GM12878 (cell line): ENCODE results near the gene PKHD1. TPM values are rescaled to one million over a fixed set of nuclear protein-coding genes. Genes with fewer than 3 reads are reported as not detected.

Source experiments
- ATAC-seq: fragments of 200-7000 bp; cut with Tn5 transposase; 3 replicates; pipeline ENCODE4 v1.9.1; 2020; ENCODE audit warnings: mild to moderate bottlenecking, moderate library complexity
- BruUV-seq: library from RNA; stranded (reverse); fragments of 400-500 nt; replicated peaks from 2 replicates; lab custom pipeline; 2021; lab: Mats Ljungman, UMichigan
- CTCF ChIA-PET: fragments of 300-600 bp; sonication (Branson Sonifier 250); formaldehyde crosslinking; extraction: SDS; loops from one replicate; lab custom pipeline; 2021; ENCODE audit warnings: inconsistent platforms; lab: Yijun Ruan, JAX
- POLR2A ChIA-PET: fragments of 350-600 bp; formaldehyde crosslinking; extraction: SDS; loops from one replicate; lab custom pipeline; 2021; ENCODE audit warnings: inconsistent platforms; lab: Charles Lee
- RAD21 ChIA-PET: fragments of 300-600 bp; sonication (Branson Sonifier 250); formaldehyde crosslinking; loops from one replicate; lab custom pipeline; 2023; ENCODE audit warnings: antibody characterized with exemption; ENCODE audit not compliant: unreplicated experiment; lab: Charles Lee
- SMC1A ChIA-PET: fragments of 300-600 bp; sonication (Branson Sonifier 250); formaldehyde crosslinking; loops from one replicate; lab custom pipeline; 2023; ENCODE audit not compliant: unreplicated experiment, uncharacterized antibody; lab: Charles Lee
- DNase-seq: peaks from one replicate; pipeline ENCODE4 v3.0.0-alpha.2; 2011; ENCODE audit warnings: low read depth, low spot score
- FAIRE-seq: peaks from 3 replicates; lab custom pipeline; 2011; peaks lifted over from hg19 to GRCh38; lab: Jason Lieb, UNC
- H2AFZ ChIP-seq: 2 replicates; pipeline ENCODE4 v1.6.0; 2011; ENCODE audit warnings: low read depth, low read length, control low read depth; ENCODE audit not compliant: control insufficient read depth
- H3K27ac ChIP-seq: 2 replicates; pipeline ENCODE4 v1.5.1; 2011; ENCODE audit warnings: control low read depth; ENCODE audit not compliant: control insufficient read depth, insufficient read depth
- H3K27me3 ChIP-seq, 2 experiments: replicated peaks in 1 of 2; 2 replicates each; pipeline versions ENCODE4 v1.6.0 to v1.6.1; 2011; ENCODE audit warnings: low read length in 1 of 2; ENCODE audit not compliant: control insufficient read depth in 2 of 2, insufficient read depth in 2 of 2
- H3K36me3 ChIP-seq, 2 experiments: 2 replicates each; pipeline ENCODE4 v1.5.1; 2011; ENCODE audit warnings: low read length in 1 of 2; ENCODE audit not compliant: control insufficient read depth in 2 of 2, insufficient read depth in 2 of 2
- H3K4me1 ChIP-seq: 2 replicates; pipeline ENCODE4 v1.6.1; 2011; ENCODE audit warnings: mild to moderate bottlenecking, low read length, moderate library complexity, mixed read lengths; ENCODE audit not compliant: control insufficient read depth, insufficient read depth
- H3K4me2 ChIP-seq: 2 replicates; pipeline ENCODE4 v1.6.0; 2011; ENCODE audit warnings: control low read depth; ENCODE audit not compliant: control insufficient read depth, insufficient read depth
- H3K4me3 ChIP-seq: fragments of 200-600 bp; sonication (generic); 2 replicates; pipeline ENCODE4 v1.5.1; 2016
- H3K79me2 ChIP-seq: 2 replicates; pipeline ENCODE4 v1.6.0; 2011; ENCODE audit warnings: low read length; ENCODE audit not compliant: control insufficient read depth, insufficient read depth
- H3K9ac ChIP-seq: 2 replicates; pipeline ENCODE4 v1.8.0; 2011; ENCODE audit warnings: low read length, control low read depth, mixed read lengths; ENCODE audit not compliant: control insufficient read depth, insufficient read depth
- H3K9me3 ChIP-seq: replicated peaks from 3 replicates; pipeline ENCODE4 v1.5.1; 2011; ENCODE audit warnings: mild to moderate bottlenecking, low read length; ENCODE audit not compliant: control insufficient read depth, insufficient read depth
- H4K20me1 ChIP-seq: 2 replicates; pipeline ENCODE4 v1.6.0; 2011; ENCODE audit not compliant: control insufficient read depth, insufficient read depth
- BCL11A ChIP-seq: IDR thresholded peaks from 2 replicates; pipeline ENCODE4 v1.6.1; 2011; ENCODE audit warnings: low read depth, low read length
- CREM ChIP-seq: IDR thresholded peaks from 2 replicates; pipeline ENCODE4 v1.6.1; 2014; ENCODE audit warnings: antibody characterized with exemption, low read depth
- DPF2 ChIP-seq: fragments of 450-650 bp; IDR thresholded peaks from 2 replicates; pipeline ENCODE4 v1.6.1; 2017; ENCODE audit warnings: mild to moderate bottlenecking
- EGR1 ChIP-seq, 2 experiments: IDR thresholded peaks; 1 replicate in 1 of 2; 2 replicates in 1 of 2; pipeline ENCODE4 v1.6.1; 2011 to 2012; ENCODE audit warnings: low read depth in 2 of 2, low read length in 2 of 2, borderline replicate concordance in 1 of 2, mild to moderate bottlenecking in 1 of 2, moderate library complexity in 1 of 2
- EZH2 ChIP-seq: IDR thresholded peaks from 2 replicates; pipeline ENCODE4 v1.6.1; 2012; ENCODE audit warnings: low read depth, mild to moderate bottlenecking, control low read depth, inconsistent platforms, low read length, borderline replicate concordance; ENCODE audit not compliant: control insufficient read depth
- FOXM1 ChIP-seq: IDR thresholded peaks from 2 replicates; pipeline ENCODE4 v1.6.1; 2012; ENCODE audit warnings: low read depth, mild to moderate bottlenecking, inconsistent platforms, low read length, moderate library complexity
- IRF4 ChIP-seq: IDR thresholded peaks from 2 replicates; pipeline ENCODE4 v1.6.1; 2011; ENCODE audit warnings: low read depth, low read length
- JUNB ChIP-seq: IDR thresholded peaks from 2 replicates; pipeline ENCODE4 v1.6.1; 2016; ENCODE audit warnings: antibody characterized with exemption, mild to moderate bottlenecking
- NFIC ChIP-seq: IDR thresholded peaks from 2 replicates; pipeline ENCODE4 v1.6.1; 2012; ENCODE audit warnings: low read depth, mild to moderate bottlenecking, inconsistent platforms, low read length, moderate library complexity
- NFYB ChIP-seq: IDR thresholded peaks from 2 replicates; pipeline ENCODE4 v1.6.1; 2011; ENCODE audit warnings: low read depth, mild to moderate bottlenecking, low read length, improper control_type of control experiment, moderate library complexity; ENCODE audit not compliant: insufficient read depth
- NR2C1 ChIP-seq: fragments of 450-650 bp; IDR thresholded peaks from 2 replicates; pipeline ENCODE4 v1.6.1; 2017; ENCODE audit warnings: antibody characterized with exemption, mild to moderate bottlenecking, moderate library complexity
- RFX5 ChIP-seq: IDR thresholded peaks from 2 replicates; pipeline ENCODE4 v1.6.1; 2011; ENCODE audit warnings: low read depth, low read length, improper control_type of control experiment
- RUNX3 ChIP-seq: IDR thresholded peaks from 2 replicates; pipeline ENCODE4 v1.6.1; 2012; ENCODE audit warnings: low read length, inconsistent platforms
- SREBF2 ChIP-seq: IDR thresholded peaks from 2 replicates; pipeline ENCODE4 v1.6.1; 2012; ENCODE audit warnings: mild to moderate bottlenecking, low read length
- TCF12 ChIP-seq: IDR thresholded peaks from 2 replicates; pipeline ENCODE4 v1.6.1; 2011; ENCODE audit warnings: low read depth, mild to moderate bottlenecking, low read length
- in situ Hi-C: fragments of 300-500 bp; cut with MboI; formaldehyde crosslinking; loops from 9 replicates; pipeline ENCODE4 v1.14.3; 2018; ENCODE audit warnings: mixed read lengths
- intact Hi-C: fragments of 100-400 bp; cut with micrococcal nuclease; formaldehyde crosslinking; loops from one replicate; pipeline ENCODE4 v1.14.2; 2022; ENCODE audit not compliant: unreplicated experiment
- polyA plus RNA-seq, 11 experiments: library from polyadenylated mRNA; depleted of rRNA in 4 of 11; unstranded in 6 of 11; stranded (reverse) in 5 of 11; fragments of >200 nt; fragmentation: Nextera tagmentation in 4 of 11; fragmentation: Illumina TruSeq in 1 of 11; extraction: Ambion mirVana in 4 of 11; extraction: Trizol in 1 of 11; gene quantifications; 1 replicate in 1 of 11; 2 replicates in 10 of 11; pipeline versions ENCODE4 v1.2.1 to v1.2.3, GENCODE V29; 2011 to 2016; ENCODE audit warnings: inconsistent platforms in 2 of 11, missing spikeins in 2 of 11, low read depth in 1 of 11
- total RNA-seq, 4 experiments: library from RNA; depleted of rRNA in 3 of 4; stranded (reverse); fragments of >200 nt in 3 of 4; fragmentation: Illumina TruSeq in 1 of 4; extraction: Trizol in 1 of 4; gene quantifications; 2 replicates each; pipeline versions ENCODE4 v1.2.1 to v1.2.3, GENCODE V29; 2013 to 2021
- TF ChIP-seq, protein P1 (sequence below): fragments of 450-650 bp; IDR thresholded peaks from 2 replicates; pipeline ENCODE4 v1.6.1; 2017; ENCODE audit warnings: mild to moderate bottlenecking, moderate library complexity
- TF ChIP-seq, protein P2 (sequence below): IDR thresholded peaks from 2 replicates; pipeline ENCODE4 v1.6.1; 2011; ENCODE audit warnings: low read depth, mild to moderate bottlenecking, low read length, moderate library complexity, borderline replicate concordance; ENCODE audit errors: extremely low read depth
- TF ChIP-seq, protein P3 (sequence below): fragments of 450-650 bp; IDR thresholded peaks from 2 replicates; pipeline ENCODE4 v1.6.1; 2017; ENCODE audit warnings: low read depth, mild to moderate bottlenecking, moderate library complexity

The PKHD1 gene
- total and polyA plus RNA-seq, 10 of the 15 experiments (the other 5 are each of a cell fraction or from before 2014, with no cell fraction given): under 0.01 to 0.90 (median 0.02) TPM; not detected in 1

DNA sequence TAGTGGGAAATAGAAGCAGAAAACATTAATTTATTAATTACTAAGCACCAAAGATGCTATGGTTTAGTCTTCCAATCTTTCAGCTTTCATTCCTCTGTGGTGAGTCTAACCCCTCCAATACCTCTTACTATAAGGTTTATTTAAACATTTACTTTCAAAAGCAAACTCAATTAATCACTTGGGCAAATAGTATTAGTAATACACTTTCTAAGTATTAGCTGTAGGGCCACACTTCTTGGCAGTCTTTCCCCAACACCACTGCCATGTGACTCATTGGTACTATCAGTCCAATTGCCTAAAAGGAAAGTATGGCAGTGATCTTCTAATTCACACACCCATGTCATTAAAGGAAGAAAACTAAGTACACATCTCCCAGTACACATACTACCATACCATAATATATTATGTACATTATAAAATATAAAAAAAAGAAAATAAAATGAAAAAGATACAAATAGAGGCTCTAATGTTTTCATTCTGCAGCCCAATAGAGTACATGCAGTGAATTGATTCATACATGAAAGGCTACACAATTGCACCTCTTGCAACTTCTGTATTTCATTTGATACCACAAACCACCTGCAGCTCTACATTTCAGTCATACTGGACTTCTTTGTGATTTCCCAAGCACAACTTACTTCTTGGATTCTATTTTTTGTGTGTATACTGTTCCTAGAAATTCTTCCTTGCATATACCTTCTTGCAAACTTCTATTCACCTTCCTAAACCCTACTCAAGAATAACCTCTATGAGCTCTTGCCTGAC, 218.6 kb downstream of the PKHD1 start:
- Histone ChIP-seq H2AFZ (no peak overlapping the region), H3K4me1 (no peaks in the 10 kb centered on the region), H3K36me3 (no peaks in the 10 kb centered on the region), H3K4me2 (no peak overlapping the region), H3K4me3 (no peak overlapping the region), H3K27me3 (peaks cover 0 to 7% of the 10 kb centered on the region in 2 experiments; a peak in 1 of 4 replicates), H3K27ac (no peak overlapping the region), H4K20me1 (no peaks in the 10 kb centered on the region), H3K9me3 (no peaks in the 10 kb centered on the region), H3K79me2 (no peaks in the 10 kb centered on the region), H3K9ac (no peak overlapping the region)
- DNase-seq (no peak), ATAC-seq (peak; percentile 83), FAIRE-seq (no peak)
- ChIA-PET RAD21 (interaction anchor here (0.8 to 1.6 kb wide), 2 partner anchors 13 to 56 kb away, joined by 3 to 6 read pairs; no protein-coding TSS in a partner anchor), SMC1A (interaction anchor here (0.9 to 1.9 kb wide), 5 partner anchors 16 to 131 kb away, joined by 3 to 6 read pairs (median 4); no protein-coding TSS in a partner anchor), CTCF (interaction anchor here (1.1 to 2.5 kb wide), 5 partner anchors 9 to 153 kb away, joined by 3 to 15 read pairs (median 4); no protein-coding TSS in a partner anchor), POLR2A (no interaction called here)
- intact Hi-C loops: no loop called here
- BruUV-seq: no TSS peak
- in situ Hi-C loops: no loop called here
- TF ChIP-seq RUNX3: peak; percentile 93
- no peak for TF ChIP-seq TCF12
- no peak for TF ChIP-seq SREBF2
- TF ChIP-seq RFX5: no peak
- no peak for TF ChIP-seq EZH2
- no peak for TF ChIP-seq NFYB
- TF ChIP-seq JUNB: peak; percentile 64
- 0 out of 2 replicates have a peak, but pooled peaks have one; percentile 21 for TF ChIP-seq CREM
- no peak for TF ChIP-seq NR2C1
- peak; percentile 39; the same call in 1 of the 2 replicates for TF ChIP-seq FOXM1
- peak; percentile 44; the same call in 1 of the 2 replicates for TF ChIP-seq IRF4
- peak; percentile 53; the same call in 1 of the 2 replicates for TF ChIP-seq DPF2
- TF ChIP-seq, protein P1, sequence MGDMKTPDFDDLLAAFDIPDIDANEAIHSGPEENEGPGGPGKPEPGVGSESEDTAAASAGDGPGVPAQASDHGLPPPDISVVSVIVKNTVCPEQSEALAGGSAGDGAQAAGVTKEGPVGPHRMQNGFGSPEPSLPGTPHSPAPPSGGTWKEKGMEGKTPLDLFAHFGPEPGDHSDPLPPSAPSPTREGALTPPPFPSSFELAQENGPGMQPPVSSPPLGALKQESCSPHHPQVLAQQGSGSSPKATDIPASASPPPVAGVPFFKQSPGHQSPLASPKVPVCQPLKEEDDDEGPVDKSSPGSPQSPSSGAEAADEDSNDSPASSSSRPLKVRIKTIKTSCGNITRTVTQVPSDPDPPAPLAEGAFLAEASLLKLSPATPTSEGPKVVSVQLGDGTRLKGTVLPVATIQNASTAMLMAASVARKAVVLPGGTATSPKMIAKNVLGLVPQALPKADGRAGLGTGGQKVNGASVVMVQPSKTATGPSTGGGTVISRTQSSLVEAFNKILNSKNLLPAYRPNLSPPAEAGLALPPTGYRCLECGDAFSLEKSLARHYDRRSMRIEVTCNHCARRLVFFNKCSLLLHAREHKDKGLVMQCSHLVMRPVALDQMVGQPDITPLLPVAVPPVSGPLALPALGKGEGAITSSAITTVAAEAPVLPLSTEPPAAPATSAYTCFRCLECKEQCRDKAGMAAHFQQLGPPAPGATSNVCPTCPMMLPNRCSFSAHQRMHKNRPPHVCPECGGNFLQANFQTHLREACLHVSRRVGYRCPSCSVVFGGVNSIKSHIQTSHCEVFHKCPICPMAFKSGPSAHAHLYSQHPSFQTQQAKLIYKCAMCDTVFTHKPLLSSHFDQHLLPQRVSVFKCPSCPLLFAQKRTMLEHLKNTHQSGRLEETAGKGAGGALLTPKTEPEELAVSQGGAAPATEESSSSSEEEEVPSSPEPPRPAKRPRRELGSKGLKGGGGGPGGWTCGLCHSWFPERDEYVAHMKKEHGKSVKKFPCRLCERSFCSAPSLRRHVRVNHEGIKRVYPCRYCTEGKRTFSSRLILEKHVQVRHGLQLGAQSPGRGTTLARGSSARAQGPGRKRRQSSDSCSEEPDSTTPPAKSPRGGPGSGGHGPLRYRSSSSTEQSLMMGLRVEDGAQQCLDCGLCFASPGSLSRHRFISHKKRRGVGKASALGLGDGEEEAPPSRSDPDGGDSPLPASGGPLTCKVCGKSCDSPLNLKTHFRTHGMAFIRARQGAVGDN: no peak
- peak; percentile 81 for TF ChIP-seq NFIC
- TF ChIP-seq, protein P2, sequence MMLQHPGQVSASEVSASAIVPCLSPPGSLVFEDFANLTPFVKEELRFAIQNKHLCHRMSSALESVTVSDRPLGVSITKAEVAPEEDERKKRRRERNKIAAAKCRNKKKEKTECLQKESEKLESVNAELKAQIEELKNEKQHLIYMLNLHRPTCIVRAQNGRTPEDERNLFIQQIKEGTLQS: no peak
- TF ChIP-seq, protein P3, sequence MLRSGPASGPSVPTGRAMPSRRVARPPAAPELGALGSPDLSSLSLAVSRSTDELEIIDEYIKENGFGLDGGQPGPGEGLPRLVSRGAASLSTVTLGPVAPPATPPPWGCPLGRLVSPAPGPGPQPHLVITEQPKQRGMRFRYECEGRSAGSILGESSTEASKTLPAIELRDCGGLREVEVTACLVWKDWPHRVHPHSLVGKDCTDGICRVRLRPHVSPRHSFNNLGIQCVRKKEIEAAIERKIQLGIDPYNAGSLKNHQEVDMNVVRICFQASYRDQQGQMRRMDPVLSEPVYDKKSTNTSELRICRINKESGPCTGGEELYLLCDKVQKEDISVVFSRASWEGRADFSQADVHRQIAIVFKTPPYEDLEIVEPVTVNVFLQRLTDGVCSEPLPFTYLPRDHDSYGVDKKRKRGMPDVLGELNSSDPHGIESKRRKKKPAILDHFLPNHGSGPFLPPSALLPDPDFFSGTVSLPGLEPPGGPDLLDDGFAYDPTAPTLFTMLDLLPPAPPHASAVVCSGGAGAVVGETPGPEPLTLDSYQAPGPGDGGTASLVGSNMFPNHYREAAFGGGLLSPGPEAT: 0 out of 2 replicates have a peak, but pooled peaks have one; percentile 42
- TF ChIP-seq BCL11A: peak; percentile 59; the same call in 1 of the 2 replicates
- TF ChIP-seq EGR1 (IDR thresholded peaks at IDR 0.05; ENCODE audit: borderline replicate concordance in 1 of 2, low read depth in 2 of 2, low read length in 2 of 2): no peak
